CD4-positive, alpha-beta T cell treated with Interleukin-15 for 1 hour (primary cell): ENCODE data around the gene SHOC1.
A peak's percentile ranks its signal among the peaks of the same experiment; 100 is the strongest.
"Not testable (repeated sequence)": the region's sequence is repeated elsewhere in the genome, so short reads cannot be mapped to it uniquely, and the experiment has no call there.

ENCODE experiments used
- DNase-seq: peaks from one replicate; pipeline ENCODE4 v3.0.0-alpha.2; 2020

Gene SHOC1

GRCh38 chr9:111804636-111805035, 9.9 kb upstream of the SHOC1 start:
- no peak for DNase-seq

- no peak for DNase-seq
Measured at GRCh38 chr9:111803924-111804323, 9.2 kb upstream of the SHOC1 start.

GRCh38 chr9:111799915-111800526, 5.3 kb upstream of the SHOC1 start:
- DNase-seq = no peak

- no peak for DNase-seq
Measured at GRCh38 chr9:111799506-111799905, 4.8 kb upstream of the SHOC1 start.

- DNase-seq = no peak
Measured at GRCh38 chr9:111798786-111799185, 4.0 kb upstream of the SHOC1 start.

GRCh38 chr9:111795557-111795839, 761 bp upstream of the SHOC1 start:
- no peak for DNase-seq

GRCh38 chr9:111791821-111792220, 2.9 kb downstream of the SHOC1 start:
- DNase-seq = not testable (repeated sequence)

- DNase-seq = no peak
Measured at GRCh38 chr9:111789881-111790280, 4.9 kb downstream of the SHOC1 start.

GRCh38 chr9:111783857-111784256, 10.9 kb downstream of the SHOC1 start:
- DNase-seq = no peak

GRCh38 chr9:111783424-111783823, 11.3 kb downstream of the SHOC1 start:
- no peak for DNase-seq

- DNase-seq = no peak
Measured at GRCh38 chr9:111766066-111766465, 28.7 kb downstream of the SHOC1 start.

GRCh38 chr9:111762556-111762955, 32.2 kb downstream of the SHOC1 start:
- no peak for DNase-seq

- DNase-seq = peak; percentile 18
Measured at GRCh38 chr9:111759762-111760639, 34.7 kb downstream of the SHOC1 start.

GRCh38 chr9:111754800-111755199, 39.9 kb downstream of the SHOC1 start:
- no peak for DNase-seq

GRCh38 chr9:111752455-111752854, 42.3 kb downstream of the SHOC1 start:
- DNase-seq = no peak
